HG02610 (cell line): ENCODE data around the gene TMEM135.
"Not testable (repeated sequence)": the region's sequence is repeated elsewhere in the genome, so short reads cannot be mapped to it uniquely, and the experiment has no call there.

Experiments used
- ATAC-seq: cut with Tn5 transposase; IDR thresholded peaks from one replicate; pipeline ENCODE4 v1.9.1; 2021; ENCODE audit warnings: mild to moderate bottlenecking, moderate library complexity; ENCODE audit not compliant: unreplicated experiment

The TMEM135 gene

DNA sequence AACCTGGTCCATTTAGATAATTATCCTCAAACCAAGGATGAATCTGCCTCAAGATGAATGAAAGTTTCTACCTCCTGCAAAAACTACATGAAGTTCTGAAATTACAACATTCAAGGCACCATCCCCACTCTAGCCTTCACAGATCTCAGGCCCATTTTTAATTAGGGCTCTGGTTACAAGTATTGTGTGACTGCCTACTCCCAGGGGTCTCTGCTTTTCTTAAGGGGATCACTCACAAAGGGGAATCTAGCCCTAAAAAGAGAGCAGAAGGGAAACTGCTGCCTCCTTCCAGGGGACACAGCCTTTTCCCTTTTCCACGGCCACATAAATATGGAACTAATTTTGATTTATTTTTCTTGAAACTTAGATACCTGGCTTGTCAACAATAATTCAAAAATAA is 17.4 kb upstream of the TMEM135 start:
- ATAC-seq, result no peak

- no peak for ATAC-seq
Measured at GRCh38 chr11:87020764-87021365, 16.9 kb upstream of the TMEM135 start.

DNA sequence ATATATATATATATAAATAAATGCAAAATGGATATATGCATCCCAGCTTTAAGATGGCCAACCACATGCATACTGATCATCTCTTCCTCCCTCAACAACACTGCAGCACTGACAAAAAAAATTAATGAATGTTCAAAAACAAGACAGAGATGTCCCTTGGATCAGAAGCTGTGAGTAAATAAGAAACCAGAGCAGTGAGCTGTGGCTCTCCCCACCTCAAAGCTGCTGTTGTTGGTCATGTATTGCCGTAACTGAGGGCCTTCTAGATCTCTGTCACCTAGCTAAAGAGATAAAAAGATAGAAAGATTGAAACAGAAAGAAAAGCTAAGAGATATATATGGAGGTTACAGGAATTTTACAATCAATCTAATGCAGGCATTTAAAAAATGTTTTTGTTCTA is 15.5 kb upstream of the TMEM135 start:
- ATAC-seq, result peak; percentile 99

GRCh38 chr11:87022738-87023137 is 15.0 kb upstream of the TMEM135 start:
- no peak for ATAC-seq

DNA sequence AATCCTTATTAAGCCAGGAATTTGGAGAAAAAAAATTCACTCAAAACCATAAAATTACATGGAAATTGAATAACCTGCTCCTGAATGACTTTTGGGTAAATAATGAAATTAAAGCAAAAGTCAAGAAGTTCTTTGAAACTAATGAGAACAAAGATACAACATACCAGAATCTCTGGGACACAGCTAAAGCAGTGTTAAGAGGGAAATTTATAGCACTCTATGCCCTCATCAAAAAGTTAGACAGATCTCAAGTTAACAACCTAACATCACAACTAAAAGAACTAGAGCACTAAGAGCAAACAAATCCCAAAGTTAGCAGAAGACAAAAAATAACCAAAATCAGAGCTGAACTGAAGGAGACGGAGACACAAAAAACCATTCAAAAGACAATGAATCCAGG is 11.3 kb upstream of the TMEM135 start:
- ATAC-seq, result not testable (repeated sequence)

DNA sequence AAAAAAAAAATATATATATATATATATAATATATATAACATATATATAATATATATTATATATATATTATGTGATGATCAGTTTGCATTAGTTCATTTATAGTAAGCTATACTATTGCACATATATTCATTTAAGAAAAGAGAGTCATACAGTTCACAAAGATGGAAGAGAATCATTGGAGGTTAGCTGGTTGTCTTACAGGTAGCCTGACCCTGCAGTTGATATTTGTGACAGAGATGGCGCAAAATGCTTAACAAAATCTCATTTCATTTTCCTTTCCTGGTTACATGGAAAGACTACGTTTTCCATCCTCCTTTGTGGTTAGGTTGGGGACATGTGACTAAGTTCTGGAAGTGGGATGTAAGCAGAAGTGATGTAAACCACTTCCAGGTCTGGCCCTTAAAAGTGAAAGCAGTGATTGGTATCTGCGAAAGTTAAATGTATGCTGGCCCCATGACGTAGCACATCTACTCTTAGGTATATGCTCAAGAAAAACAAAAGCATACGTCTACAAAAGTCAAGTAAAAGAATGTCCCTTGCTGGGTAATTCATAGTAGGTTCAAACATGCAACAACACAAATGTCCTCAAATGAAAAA is 7.2 kb upstream of the TMEM135 start:
- peak; percentile 70 for ATAC-seq

GRCh38 chr11:87031433-87032170 is 6.1 kb upstream of the TMEM135 start:
- ATAC-seq, result no peak

- ATAC-seq, result no peak
Measured at GRCh38 chr11:87033561-87033960, 4.2 kb upstream of the TMEM135 start.

- ATAC-seq, result no peak
Measured at GRCh38 chr11:87035976-87036583, 1.7 kb upstream of the TMEM135 start.

DNA sequence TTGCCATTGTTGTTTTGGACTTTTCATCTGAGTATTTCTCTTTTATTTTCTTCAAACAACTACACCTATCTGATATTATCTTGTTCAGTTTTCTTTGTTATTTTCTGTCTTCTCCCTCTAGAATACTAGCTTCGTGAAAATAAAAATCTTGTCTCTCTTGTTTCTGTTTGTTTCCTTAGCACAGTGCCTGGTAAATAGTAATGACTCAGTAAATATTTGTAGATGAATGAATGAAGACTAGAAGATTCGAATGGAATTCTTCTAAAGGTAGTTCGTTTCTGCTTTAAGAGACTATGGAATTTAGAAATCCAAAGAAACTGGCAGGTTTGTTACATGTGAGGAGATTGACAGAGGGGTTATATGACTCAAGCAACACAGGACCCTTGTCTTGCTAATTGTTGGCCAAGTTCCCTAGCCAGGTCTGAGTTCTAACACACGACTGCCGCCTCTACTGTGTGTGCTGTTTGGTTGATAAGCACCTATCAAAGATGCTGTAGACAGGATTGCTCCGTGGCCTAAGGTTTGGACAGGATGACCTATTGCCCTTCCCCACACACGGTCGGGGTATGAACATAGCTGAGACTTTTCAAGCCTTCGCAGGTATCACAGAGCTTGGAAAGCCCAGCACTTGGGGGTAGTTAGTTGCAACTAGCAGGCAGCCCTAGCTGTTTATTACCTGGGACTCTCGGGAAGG is 831 bp upstream of the TMEM135 start:
- peak; percentile 2 for ATAC-seq

DNA sequence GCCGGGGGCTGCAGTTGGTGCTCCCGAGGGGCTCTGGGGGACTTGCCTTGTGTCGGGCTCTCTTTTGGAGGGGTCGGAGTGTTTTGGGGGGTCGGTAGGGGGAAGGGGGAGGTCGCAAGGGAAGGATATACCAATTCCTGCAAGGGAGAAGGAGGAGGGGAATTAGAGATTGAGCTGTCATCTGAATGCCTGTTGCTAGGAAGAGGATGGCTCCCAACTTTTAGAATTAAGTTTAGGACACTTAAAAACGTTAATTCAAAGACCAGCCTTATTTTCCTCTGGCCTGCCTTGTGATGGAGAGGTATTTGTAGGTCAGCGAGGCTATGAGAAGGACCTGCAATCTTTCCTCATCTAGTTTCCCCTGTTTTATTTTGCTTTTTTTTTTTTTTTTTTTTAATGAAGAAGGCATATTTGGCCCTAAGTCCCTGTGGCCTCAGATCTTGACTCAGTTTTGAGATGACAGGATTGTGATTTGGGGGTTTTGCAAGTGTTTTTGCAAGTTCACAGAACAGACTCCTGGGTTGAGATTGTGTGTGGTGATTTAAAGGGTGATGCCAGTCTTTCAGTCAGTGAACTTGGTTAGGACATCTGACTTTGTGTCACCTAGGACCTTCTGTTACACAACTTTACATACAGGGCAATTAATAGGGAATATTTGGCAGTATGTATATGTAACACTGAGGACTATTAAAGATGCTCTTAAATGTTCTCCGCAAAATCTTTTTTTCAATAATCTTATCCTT is 672 bp downstream of the TMEM135 start:
- ATAC-seq, result no peak

DNA sequence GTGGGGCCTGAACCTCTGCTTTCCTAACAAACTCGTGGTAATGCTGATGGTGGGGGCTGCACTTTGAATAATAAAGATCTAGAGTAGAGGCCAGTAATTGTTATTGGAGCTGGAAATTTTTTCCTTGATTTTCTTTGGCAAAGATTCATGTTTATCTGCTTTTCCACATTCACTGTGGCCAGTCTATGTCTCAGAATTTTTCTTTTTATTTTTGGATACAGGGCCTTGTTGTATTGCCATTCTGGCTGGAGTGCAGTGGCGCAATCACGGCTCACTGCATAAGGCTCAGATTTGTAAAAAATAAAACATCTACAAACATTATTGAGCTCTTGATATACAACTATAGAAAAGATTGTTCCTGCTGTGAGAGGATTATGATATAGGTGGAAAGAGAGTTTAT is 1.6 kb downstream of the TMEM135 start:
- ATAC-seq, result no peak

GRCh38 chr11:87043894-87044293 is 6.2 kb downstream of the TMEM135 start:
- ATAC-seq, result no peak

DNA sequence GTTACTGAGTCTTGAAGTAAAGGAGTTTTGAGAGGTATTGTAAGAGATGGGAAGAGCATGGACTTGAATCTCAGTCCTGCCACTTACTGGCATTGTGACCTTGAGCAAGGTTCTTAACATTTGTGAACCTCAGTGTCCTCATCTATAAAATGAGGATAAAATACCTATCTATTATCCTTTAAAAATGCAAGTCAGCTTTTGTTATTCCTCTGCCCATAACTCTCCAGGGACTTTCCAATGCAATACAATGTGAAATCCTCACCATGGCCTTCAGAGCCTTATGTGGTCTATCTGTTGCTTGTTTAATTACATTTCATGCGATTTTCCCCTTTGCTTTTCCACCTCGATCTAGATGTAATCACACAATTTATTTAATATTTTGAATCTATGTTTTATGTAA is 9.1 kb downstream of the TMEM135 start:
- no peak for ATAC-seq

DNA sequence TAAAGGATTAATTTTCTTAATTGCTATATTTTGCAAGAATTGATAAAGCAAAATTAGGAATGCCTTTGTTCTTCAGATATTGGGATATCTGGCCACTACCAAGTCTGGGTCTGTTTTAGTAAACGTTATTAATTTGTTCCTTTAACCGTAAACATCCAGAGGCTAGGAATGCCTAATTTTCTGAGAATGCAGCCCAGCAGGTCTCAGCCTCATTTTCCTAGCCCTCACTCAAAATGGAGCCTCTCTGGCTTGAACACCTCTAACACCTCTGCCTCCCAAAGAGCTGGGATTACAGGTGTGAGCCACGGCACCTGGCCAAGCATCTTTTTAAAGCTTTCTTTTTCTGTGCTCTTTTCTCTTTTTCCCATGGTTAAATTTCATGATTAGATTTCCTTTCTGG is 18.4 kb downstream of the TMEM135 start:
- ATAC-seq, result no peak

DNA sequence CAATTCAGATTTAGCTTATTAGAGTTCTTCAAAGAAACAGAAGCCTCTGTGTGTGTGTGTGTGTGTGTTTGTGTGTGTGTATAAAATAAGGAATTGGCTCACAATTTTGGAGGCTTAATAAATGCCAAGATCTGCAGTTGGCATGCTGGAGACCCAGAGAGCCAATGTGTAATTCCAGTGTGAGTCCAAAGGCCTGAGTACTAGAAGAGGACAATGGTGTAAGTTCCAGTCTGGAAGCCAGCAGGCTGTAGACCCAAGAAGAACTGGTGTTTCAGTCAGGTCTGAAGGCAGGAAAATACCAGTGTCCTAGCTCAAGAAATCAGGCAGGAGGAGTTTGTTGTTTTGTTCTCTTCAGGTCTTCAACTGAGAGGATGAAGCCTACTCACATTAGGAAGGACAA is 20.0 kb downstream of the TMEM135 start:
- no peak for ATAC-seq

GRCh38 chr11:87059596-87060390 is 22.1 kb downstream of the TMEM135 start:
- ATAC-seq, result no peak

DNA sequence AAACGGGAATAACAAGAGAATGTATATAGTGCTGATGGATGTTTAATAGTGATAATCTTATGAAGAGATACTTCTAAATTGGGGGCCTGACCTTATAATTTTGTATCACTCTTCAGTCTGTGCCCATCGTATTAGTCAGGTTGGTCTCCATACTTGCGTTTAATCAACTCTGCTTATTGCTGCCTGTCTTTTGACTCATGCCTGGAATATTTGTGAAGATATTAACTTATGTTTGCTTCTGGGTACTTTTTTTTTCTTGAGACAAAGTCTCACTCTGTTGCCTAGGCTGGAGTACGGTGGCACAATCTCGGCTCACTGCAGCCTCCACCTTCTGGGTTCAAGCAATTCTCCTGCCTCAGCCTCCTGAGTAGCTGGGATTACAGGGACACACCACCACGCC is 24.0 kb downstream of the TMEM135 start:
- ATAC-seq, result no peak

GRCh38 chr11:87063982-87064381 is 26.2 kb downstream of the TMEM135 start:
- ATAC-seq, result no peak

- ATAC-seq, result no peak
Measured at GRCh38 chr11:87072787-87073186, 35.1 kb downstream of the TMEM135 start.
